Measurements from ENCODE around the gene PLEKHH3. TPM values are rescaled to one million over a fixed set of nuclear protein-coding genes. Genes with fewer than 3 reads are reported as not detected.

The PLEKHH3 gene
- total RNA-seq, 3 donors from 2014 or later (not counting 1 experiment from before 2014, with no cell fraction given), result 0.14 to 1.8 (median 0.26) TPM

GRCh38 chr17:42683407-42684034 is 6.7 kb upstream of the PLEKHH3 start:
- DNase-seq, result peak in 1 of 2 donors; percentile 19
- 23% methylated on average over 25 of the region's 25 CpGs for WGBS (ENCODE audit: insufficient coverage)
- no peak for TF ChIP-seq CTCF (IDR thresholded peaks at IDR 0.05)
- peaks cover 49% of the 10 kb centered on the region for H3K4me1 ChIP-seq (ENCODE audit: control insufficient read depth, insufficient read depth, low read length)
- H3K4me1 Mint-ChIP-seq, result peaks cover 17 to 39% of the 10 kb centered on the region in 2 donors
- H3K9me3 ChIP-seq (ENCODE audit: control insufficient read depth, insufficient read depth, low read length), result no peaks in the 10 kb centered on the region
- no peak overlapping the region for H3K27ac ChIP-seq (ENCODE audit: low read length)
- H3K4me3 ChIP-seq (ENCODE audit: low read length), result no peak overlapping the region
- H3K9me3 Mint-ChIP-seq, result no peaks in the 10 kb centered on the region
- no peaks in the 10 kb centered on the region for H3K36me3 Mint-ChIP-seq
- H3K27ac Mint-ChIP-seq, result no peak overlapping the region
- H3K36me3 ChIP-seq (ENCODE audit: control insufficient read depth, insufficient read depth, low read length), result no peaks in the 10 kb centered on the region
- peak overlapping the region; percentile 21 for H3K4me3 Mint-ChIP-seq
- H3K27me3 Mint-ChIP-seq (ENCODE audit: low read depth in 2 of 2), result peaks cover 34 to 37% of the 10 kb centered on the region in 2 donors
- ATAC-seq, result no peak
- intact Hi-C loops (cut with micrococcal nuclease), result no loop called here
- peaks cover 26% of the 10 kb centered on the region for H3K27me3 ChIP-seq (ENCODE audit: control insufficient read depth, insufficient read depth, low read length)

- Histone ChIP-seq H3K27ac (ENCODE audit: low read length) (no peak overlapping the region), H3K27me3 (ENCODE audit: control insufficient read depth, insufficient read depth, low read length) (peaks cover 26% of the 10 kb centered on the region), H3K4me3 (ENCODE audit: low read length) (no peak overlapping the region), H3K4me1 (ENCODE audit: control insufficient read depth, insufficient read depth, low read length) (peaks cover 55% of the 10 kb centered on the region), H3K9me3 (ENCODE audit: control insufficient read depth, insufficient read depth, low read length) (no peaks in the 10 kb centered on the region), H3K36me3 (ENCODE audit: control insufficient read depth, insufficient read depth, low read length) (no peaks in the 10 kb centered on the region)
- ATAC-seq (no peak), DNase-seq (peak in 1 of 2 donors; percentile 53)
- Mint-ChIP-seq H3K4me1 (peaks cover 19 to 42% of the 10 kb centered on the region in 2 donors), H3K9me3 (no peaks in the 10 kb centered on the region), H3K4me3 (peak overlapping the region; percentile 38), H3K36me3 (no peaks in the 10 kb centered on the region), H3K27ac (peak overlapping the region in 1 of 2 donors; percentile 41), H3K27me3 (ENCODE audit: low read depth in 2 of 2) (peaks cover 34 to 37% of the 10 kb centered on the region in 2 donors)
- intact Hi-C loops (cut with micrococcal nuclease), result no loop called here
- no peak for TF ChIP-seq CTCF (IDR thresholded peaks at IDR 0.05)
- 3% methylated on average over 34 of the region's 34 CpGs for WGBS (ENCODE audit: insufficient coverage)
These were observed 6.1 kb upstream of the PLEKHH3 start for GRCh38 chr17:42682722-42683403.

- Mint-ChIP-seq H3K27me3 (ENCODE audit: low read depth in 2 of 2) (peaks cover 34 to 37% of the 10 kb centered on the region in 2 donors), H3K9me3 (no peaks in the 10 kb centered on the region), H3K27ac (peak within 1 kb of the TSS in 1 of 2 donors; percentile 58), H3K4me1 (peaks cover 21 to 45% of the 10 kb centered on the region in 2 donors), H3K36me3 (no peaks in the 10 kb centered on the region), H3K4me3 (peak within 1 kb of the TSS; percentile 41)
- Histone ChIP-seq H3K27ac (ENCODE audit: low read length) (no peak within 1 kb of the TSS), H3K27me3 (ENCODE audit: control insufficient read depth, insufficient read depth, low read length) (peaks cover 26% of the 10 kb centered on the region), H3K9me3 (ENCODE audit: control insufficient read depth, insufficient read depth, low read length) (no peaks in the 10 kb centered on the region), H3K4me1 (ENCODE audit: control insufficient read depth, insufficient read depth, low read length) (peaks cover 62% of the 10 kb centered on the region), H3K36me3 (ENCODE audit: control insufficient read depth, insufficient read depth, low read length) (no peaks in the 10 kb centered on the region), H3K4me3 (ENCODE audit: low read length) (no peak within 1 kb of the TSS)
- no peak for ATAC-seq
- TF ChIP-seq CTCF (IDR thresholded peaks at IDR 0.05), result no peak
- intact Hi-C loops (cut with micrococcal nuclease), result no loop called here
- peak in 1 of 2 donors; percentile 50 for DNase-seq
- WGBS (ENCODE audit: insufficient coverage), result 9% methylated on average over 22 of the region's 22 CpGs
These were observed 5.4 kb upstream of the PLEKHH3 start, which contains the start of gene CNTNAP1 for GRCh38 chr17:42681976-42682721. Gene CNTNAP1, plus strand, starts transcription at chr17:42682531. Its CDS starts 299 bp downstream, at chr17:42682830.
